SH-SY5Y (cell line): Measurements from ENCODE around the gene ARRDC2.

ENCODE experiments used
- GATA2 ChIP-seq: IDR thresholded peaks from 2 replicates; pipeline ENCODE4 v1.6.1; 2011; ENCODE audit warnings: mild to moderate bottlenecking, low read depth, low read length
- GATA3 ChIP-seq: IDR thresholded peaks from 2 replicates; pipeline ENCODE4 v1.6.1; 2011; ENCODE audit warnings: low read depth, mild to moderate bottlenecking, low read length, moderate library complexity

DNA sequence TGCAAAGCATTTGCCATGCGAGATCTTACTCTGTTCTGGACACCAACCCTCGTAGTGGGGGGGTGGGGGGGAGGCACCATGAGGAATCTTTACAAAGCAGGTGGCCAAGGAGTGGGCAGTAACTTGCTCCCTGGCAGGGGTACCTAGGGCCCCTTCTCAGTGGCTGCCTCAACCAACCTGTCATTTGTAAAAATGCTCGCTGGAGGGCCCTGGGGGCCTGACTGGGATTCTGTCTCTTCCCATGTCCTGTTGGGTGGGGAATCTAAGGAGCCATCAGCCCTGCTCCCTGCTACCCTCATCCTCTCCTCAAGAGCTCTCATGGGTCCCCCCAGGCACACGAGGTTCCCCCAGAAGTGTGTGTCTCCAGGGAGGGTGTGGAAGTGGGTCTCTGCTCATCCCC lies 39.6 kb upstream of the ARRDC2 start:
- TF ChIP-seq GATA2 (no peak), GATA3 (no peak)
